ENCODE measurements around the gene MAD2L2.

- TF ChIP-seq, protein P1, sequence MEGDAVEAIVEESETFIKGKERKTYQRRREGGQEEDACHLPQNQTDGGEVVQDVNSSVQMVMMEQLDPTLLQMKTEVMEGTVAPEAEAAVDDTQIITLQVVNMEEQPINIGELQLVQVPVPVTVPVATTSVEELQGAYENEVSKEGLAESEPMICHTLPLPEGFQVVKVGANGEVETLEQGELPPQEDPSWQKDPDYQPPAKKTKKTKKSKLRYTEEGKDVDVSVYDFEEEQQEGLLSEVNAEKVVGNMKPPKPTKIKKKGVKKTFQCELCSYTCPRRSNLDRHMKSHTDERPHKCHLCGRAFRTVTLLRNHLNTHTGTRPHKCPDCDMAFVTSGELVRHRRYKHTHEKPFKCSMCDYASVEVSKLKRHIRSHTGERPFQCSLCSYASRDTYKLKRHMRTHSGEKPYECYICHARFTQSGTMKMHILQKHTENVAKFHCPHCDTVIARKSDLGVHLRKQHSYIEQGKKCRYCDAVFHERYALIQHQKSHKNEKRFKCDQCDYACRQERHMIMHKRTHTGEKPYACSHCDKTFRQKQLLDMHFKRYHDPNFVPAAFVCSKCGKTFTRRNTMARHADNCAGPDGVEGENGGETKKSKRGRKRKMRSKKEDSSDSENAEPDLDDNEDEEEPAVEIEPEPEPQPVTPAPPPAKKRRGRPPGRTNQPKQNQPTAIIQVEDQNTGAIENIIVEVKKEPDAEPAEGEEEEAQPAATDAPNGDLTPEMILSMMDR (conservative IDR thresholded peaks at IDR 0.05; ENCODE audit: low read depth, low read length), result no peak
- TF ChIP-seq EZH2 (IDR thresholded peaks at IDR 0.05; ENCODE audit: low read length, unreplicated experiment), result no peak
Observed at GRCh38 chr1:11704194-11704529, 23.2 kb upstream of the MAD2L2 start.
